22Rv1 (cell line): Measurements from ENCODE around the gene PBX3.

Experiments used
- H3K27ac ChIP-seq: fragments of 450-650 bp; 2 replicates; pipeline ENCODE4 v1.5.1; 2017
- ZFX ChIP-seq: fragments of 450-650 bp; IDR thresholded peaks from 2 replicates; pipeline ENCODE4 v1.6.1; 2017; ENCODE audit warnings: antibody characterized with exemption, borderline replicate concordance
- TF ChIP-seq, protein P1 (sequence below): fragments of 450-650 bp; IDR thresholded peaks from 2 replicates; pipeline ENCODE4 v1.5.1; 2017; ENCODE audit warnings: mild to moderate bottlenecking

The PBX3 gene

GRCh38 chr9:125929846-125930245, 182.7 kb downstream of the PBX3 start:
- no peak overlapping the region for H3K27ac ChIP-seq
- TF ChIP-seq, protein P1, sequence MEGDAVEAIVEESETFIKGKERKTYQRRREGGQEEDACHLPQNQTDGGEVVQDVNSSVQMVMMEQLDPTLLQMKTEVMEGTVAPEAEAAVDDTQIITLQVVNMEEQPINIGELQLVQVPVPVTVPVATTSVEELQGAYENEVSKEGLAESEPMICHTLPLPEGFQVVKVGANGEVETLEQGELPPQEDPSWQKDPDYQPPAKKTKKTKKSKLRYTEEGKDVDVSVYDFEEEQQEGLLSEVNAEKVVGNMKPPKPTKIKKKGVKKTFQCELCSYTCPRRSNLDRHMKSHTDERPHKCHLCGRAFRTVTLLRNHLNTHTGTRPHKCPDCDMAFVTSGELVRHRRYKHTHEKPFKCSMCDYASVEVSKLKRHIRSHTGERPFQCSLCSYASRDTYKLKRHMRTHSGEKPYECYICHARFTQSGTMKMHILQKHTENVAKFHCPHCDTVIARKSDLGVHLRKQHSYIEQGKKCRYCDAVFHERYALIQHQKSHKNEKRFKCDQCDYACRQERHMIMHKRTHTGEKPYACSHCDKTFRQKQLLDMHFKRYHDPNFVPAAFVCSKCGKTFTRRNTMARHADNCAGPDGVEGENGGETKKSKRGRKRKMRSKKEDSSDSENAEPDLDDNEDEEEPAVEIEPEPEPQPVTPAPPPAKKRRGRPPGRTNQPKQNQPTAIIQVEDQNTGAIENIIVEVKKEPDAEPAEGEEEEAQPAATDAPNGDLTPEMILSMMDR: no peak
- no peak for TF ChIP-seq ZFX

DNA sequence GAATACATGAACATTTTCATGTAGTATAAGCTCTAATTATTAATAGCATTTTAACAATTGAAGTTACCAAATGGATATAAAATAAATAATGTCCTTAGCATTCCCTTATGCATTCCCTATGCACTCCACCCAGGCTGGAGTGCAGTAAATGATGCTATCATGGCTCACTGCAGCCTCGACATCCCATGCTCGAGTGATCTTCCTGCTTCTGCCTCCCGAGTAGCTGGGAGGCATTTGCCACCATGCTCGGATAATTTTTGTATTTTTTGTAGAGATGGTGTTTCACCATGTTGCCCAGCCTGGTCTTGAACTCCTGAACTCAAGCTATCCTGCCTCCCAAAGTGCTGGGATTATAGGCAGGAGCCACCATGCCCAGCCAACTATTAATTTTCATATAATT, 184.0 kb downstream of the PBX3 start:
- TF ChIP-seq ZFX: no peak
- TF ChIP-seq, protein P1: no peak
- H3K27ac ChIP-seq: no peak overlapping the region

DNA sequence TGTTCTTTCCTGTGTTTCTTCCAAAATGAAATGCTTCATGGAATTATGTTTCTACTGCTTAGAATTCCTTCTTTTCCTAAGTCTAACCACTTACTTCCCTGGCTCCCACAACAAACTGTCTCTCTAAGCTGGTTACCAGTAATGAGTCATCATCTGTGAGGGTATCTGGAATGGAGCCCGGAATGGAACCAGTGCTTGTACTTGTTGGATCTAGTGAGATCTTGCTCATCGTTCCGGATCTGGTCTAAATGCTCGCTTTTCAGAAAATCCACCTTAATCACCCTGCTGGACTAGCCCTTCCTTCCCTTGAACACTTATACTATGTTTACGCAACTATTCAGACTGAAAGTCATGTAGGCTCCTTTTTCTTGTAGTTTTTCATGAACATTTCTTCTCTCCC, 184.8 kb downstream of the PBX3 start:
- H3K27ac ChIP-seq: no peak overlapping the region
- TF ChIP-seq, protein P1: no peak
- TF ChIP-seq ZFX: no peak

- TF ChIP-seq ZFX: no peak
- TF ChIP-seq, protein P1: no peak
- H3K27ac ChIP-seq: no peak overlapping the region
Observed at GRCh38 chr9:125932746-125933455, 185.7 kb downstream of the PBX3 start.

GRCh38 chr9:125942125-125942524, 195.0 kb downstream of the PBX3 start:
- H3K27ac ChIP-seq: no peak overlapping the region
- TF ChIP-seq, protein P1: no peak
- no peak for TF ChIP-seq ZFX

DNA sequence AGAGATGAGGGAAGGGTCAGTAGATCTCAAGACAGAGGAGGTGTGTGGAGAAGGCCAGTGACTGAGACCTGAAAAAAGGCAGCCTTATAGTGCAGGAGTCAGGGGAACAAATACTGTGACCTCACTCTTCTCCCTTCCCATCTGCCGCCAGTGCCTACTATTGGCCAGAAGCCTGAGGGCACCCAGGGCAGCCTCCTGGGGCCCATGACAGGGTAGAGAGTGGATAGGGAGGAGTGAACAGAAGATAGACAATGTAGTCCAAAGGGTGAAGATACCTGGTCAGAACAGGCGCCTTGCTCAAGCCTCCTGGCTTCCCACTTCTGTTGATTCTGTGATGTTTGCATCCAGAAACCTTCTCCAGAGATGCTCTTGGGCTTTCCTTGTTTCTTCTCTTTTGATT, 196.7 kb downstream of the PBX3 start:
- H3K27ac ChIP-seq: no peak overlapping the region
- no peak for TF ChIP-seq ZFX
- TF ChIP-seq, protein P1: no peak

GRCh38 chr9:125946397-125946796, 199.2 kb downstream of the PBX3 start:
- H3K27ac ChIP-seq: no peak overlapping the region
- TF ChIP-seq, protein P1: no peak
- no peak for TF ChIP-seq ZFX
